GM23338 (cell line): ENCODE data around the gene CRACR2B. TPM values are rescaled to one million over a fixed set of nuclear protein-coding genes. Genes with fewer than 3 reads are reported as not detected.

Experiments used
- ATAC-seq: fragments of 200-7000 bp; cut with Tn5 transposase; 3 replicates; pipeline ENCODE4 v1.9.1; 2020
- DNase-seq: peaks from one replicate; pipeline ENCODE4 v3.0.0-alpha.2; 2015; ENCODE audit warnings: low spot score
- H2AFZ ChIP-seq: fragments of 200-600 bp; sonication (generic); 2 replicates; pipeline ENCODE4 v1.8.0; 2016; ENCODE audit warnings: antibody characterized with exemption, mild to moderate bottlenecking, moderate library complexity
- H3F3A ChIP-seq: fragments of 200-600 bp; sonication (generic); replicated peaks from 2 replicates; pipeline ENCODE4 v1.8.0; 2017; ENCODE audit warnings: antibody characterized with exemption, mixed run types, low read depth
- H3K27ac ChIP-seq: fragments of 200-600 bp; sonication (generic); 2 replicates; pipeline ENCODE4 v1.6.1; 2016; ENCODE audit warnings: low read depth
- H3K27me3 ChIP-seq: fragments of 200-600 bp; sonication (generic); 2 replicates; pipeline ENCODE4 v1.8.0; 2016; ENCODE audit warnings: mild to moderate bottlenecking, mixed run types, moderate library complexity; ENCODE audit not compliant: insufficient read depth
- H3K36me3 ChIP-seq: fragments of 200-600 bp; sonication (generic); 2 replicates; pipeline ENCODE4 v1.8.0; 2016; ENCODE audit warnings: mild to moderate bottlenecking; ENCODE audit not compliant: insufficient read depth
- H3K4me1 ChIP-seq: fragments of 200-600 bp; sonication (generic); 2 replicates; pipeline ENCODE4 v1.8.0; 2016; ENCODE audit warnings: mild to moderate bottlenecking, moderate library complexity; ENCODE audit not compliant: insufficient read depth
- H3K4me2 ChIP-seq: fragments of 200-600 bp; sonication (generic); 2 replicates; pipeline ENCODE4 v1.7.1; 2017; ENCODE audit warnings: mixed run types
- H3K4me3 ChIP-seq: fragments of 200-600 bp; sonication (generic); 2 replicates; pipeline ENCODE4 v1.6.1; 2016; ENCODE audit warnings: mixed run types
- H3K79me2 ChIP-seq: fragments of 200-600 bp; sonication (generic); replicated peaks from 2 replicates; pipeline ENCODE4 v1.8.0; 2017; ENCODE audit warnings: mild to moderate bottlenecking; ENCODE audit not compliant: insufficient read depth
- H3K9me2 ChIP-seq: fragments of 200-600 bp; sonication (generic); 2 replicates; pipeline ENCODE4 v1.8.0; 2017; ENCODE audit not compliant: insufficient read depth
- H4K20me1 ChIP-seq: fragments of 200-600 bp; sonication (generic); replicated peaks from 2 replicates; pipeline ENCODE4 v1.8.0; 2017; ENCODE audit warnings: mild to moderate bottlenecking; ENCODE audit not compliant: insufficient read depth
- H3K27ac Mint-ChIP-seq: 2 replicates; pipeline ENCODE4 v1.8.0; 2020; ENCODE audit warnings: inconsistent platforms, mild to moderate bottlenecking, moderate library complexity, mixed read lengths
- H3K27me3 Mint-ChIP-seq: 3 replicates; pipeline ENCODE4 v1.8.0; 2022; ENCODE audit warnings: low read depth, mild to moderate bottlenecking, moderate library complexity, mixed read lengths, inconsistent platforms; ENCODE audit not compliant: insufficient read depth, poor library complexity
- H3K36me3 Mint-ChIP-seq: 3 replicates; pipeline ENCODE4 v1.8.0; 2021; ENCODE audit warnings: low read depth, mild to moderate bottlenecking, inconsistent platforms, moderate library complexity, mixed read lengths
- H3K4me1 Mint-ChIP-seq: 3 replicates; pipeline ENCODE4 v1.8.0; 2020; ENCODE audit warnings: mild to moderate bottlenecking, inconsistent platforms, mixed read lengths
- H3K4me3 Mint-ChIP-seq: 3 replicates; pipeline ENCODE4 v1.8.0; 2021; ENCODE audit warnings: moderate library complexity, mild to moderate bottlenecking, inconsistent platforms, mixed read lengths
- H3K9me3 Mint-ChIP-seq: 3 replicates; pipeline ENCODE4 v1.8.0; 2020; ENCODE audit warnings: moderate library complexity, mild to moderate bottlenecking, inconsistent platforms, mixed read lengths
- CREB1 ChIP-seq: fragments of 250-450 bp; sonication (Bioruptor Pico); IDR thresholded peaks from 2 replicates; pipeline ENCODE4 v1.5.0; 2020; ENCODE audit warnings: low read depth, mild to moderate bottlenecking, moderate library complexity
- EZH2 ChIP-seq: fragments of 200-600 bp; sonication (generic); IDR thresholded peaks from one replicate; pipeline ENCODE4 v1.8.0; 2017; ENCODE audit warnings: antibody characterized with exemption, mild to moderate bottlenecking, low read depth; ENCODE audit not compliant: unreplicated experiment
- EZH2phosphoT487 ChIP-seq: fragments of 200-600 bp; sonication (generic); IDR thresholded peaks from one replicate; pipeline ENCODE4 v1.8.1; 2018; ENCODE audit warnings: antibody characterized with exemption; ENCODE audit not compliant: unreplicated experiment
- JUNB ChIP-seq: IDR thresholded peaks from one replicate; pipeline ENCODE4 v1.6.1; 2016; ENCODE audit warnings: antibody characterized with exemption; ENCODE audit not compliant: unreplicated experiment
- NANOG ChIP-seq: IDR thresholded peaks from 2 replicates; pipeline ENCODE4 v1.6.1; 2016; ENCODE audit warnings: antibody characterized with exemption, borderline replicate concordance
- POLR2AphosphoS5 ChIP-seq: IDR thresholded peaks from 2 replicates; pipeline ENCODE4 v1.6.1; 2016; ENCODE audit warnings: antibody characterized with exemption, low read depth
- REST ChIP-seq: IDR thresholded peaks from one replicate; pipeline ENCODE4 v1.6.1; 2018; ENCODE audit warnings: antibody characterized with exemption; ENCODE audit not compliant: unreplicated experiment
- STAT1 ChIP-seq: IDR thresholded peaks from one replicate; pipeline ENCODE4 v1.6.1; 2016; ENCODE audit warnings: antibody characterized with exemption; ENCODE audit not compliant: unreplicated experiment
- ZNF114 ChIP-seq: fragments of 250-450 bp; sonication (Bioruptor Pico); IDR thresholded peaks from 2 replicates; pipeline ENCODE4 v1.5.0; 2020; ENCODE audit warnings: mild to moderate bottlenecking, moderate library complexity
- ZNF331 ChIP-seq: fragments of 250-450 bp; sonication (Bioruptor Pico); IDR thresholded peaks from 2 replicates; pipeline ENCODE4 v1.5.0; 2020; ENCODE audit warnings: low read depth, mild to moderate bottlenecking, moderate library complexity
- ZNF462 ChIP-seq: fragments of 250-450 bp; sonication (Bioruptor Pico); IDR thresholded peaks from 2 replicates; pipeline ENCODE4 v1.5.0; 2020; ENCODE audit warnings: mild to moderate bottlenecking, moderate library complexity
- polyA plus RNA-seq: library from polyadenylated mRNA; unstranded; fragments of >200 nt; fragmentation: Nextera tagmentation; extraction: Ambion mirVana; gene quantifications from 2 replicates; pipeline ENCODE4 v1.2.1, GENCODE V29; 2016
- total RNA-seq: library from RNA; depleted of rRNA; stranded (reverse); fragments of >200 nt; shearing (Covaris generic); gene quantifications from 2 replicates; pipeline ENCODE4 v1.2.3, GENCODE V29; 2014
- TF ChIP-seq, protein P1 (sequence below): IDR thresholded peaks from 2 replicates; pipeline ENCODE4 v1.6.1; 2016; ENCODE audit warnings: antibody characterized with exemption

CRACR2B gene
- total and polyA plus RNA-seq, 2 experiments from 2014 or later: 55.9 to 64.1 TPM

GRCh38 chr11:786235-787083 lies 41.3 kb upstream of the CRACR2B start (continued):
- TF ChIP-seq, protein P1, sequence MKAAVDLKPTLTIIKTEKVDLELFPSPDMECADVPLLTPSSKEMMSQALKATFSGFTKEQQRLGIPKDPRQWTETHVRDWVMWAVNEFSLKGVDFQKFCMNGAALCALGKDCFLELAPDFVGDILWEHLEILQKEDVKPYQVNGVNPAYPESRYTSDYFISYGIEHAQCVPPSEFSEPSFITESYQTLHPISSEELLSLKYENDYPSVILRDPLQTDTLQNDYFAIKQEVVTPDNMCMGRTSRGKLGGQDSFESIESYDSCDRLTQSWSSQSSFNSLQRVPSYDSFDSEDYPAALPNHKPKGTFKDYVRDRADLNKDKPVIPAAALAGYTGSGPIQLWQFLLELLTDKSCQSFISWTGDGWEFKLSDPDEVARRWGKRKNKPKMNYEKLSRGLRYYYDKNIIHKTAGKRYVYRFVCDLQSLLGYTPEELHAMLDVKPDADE: no peak
- TF ChIP-seq ZNF114 (no peak), ZNF331 (no peak), EZH2phosphoT487 (no peak)

GRCh38 chr11:787084-787675 lies 40.5 kb upstream of the CRACR2B start:
- no peak overlapping the region for H3K27ac Mint-ChIP-seq
- Histone ChIP-seq H3K4me1 (peaks cover 28% of the 10 kb centered on the region), H3K27ac (no peak overlapping the region), H3K27me3 (no peaks in the 10 kb centered on the region), H3K36me3 (no peaks in the 10 kb centered on the region), H2AFZ (no peak overlapping the region), H3K4me3 (no peak overlapping the region), H4K20me1 (peaks cover 7% of the 10 kb centered on the region), H3F3A (peaks cover 20% of the 10 kb centered on the region), H3K9me2 (no peaks in the 10 kb centered on the region), H3K79me2 (no peaks in the 10 kb centered on the region), H3K4me2 (no peak overlapping the region)
- ATAC-seq (no peak), DNase-seq (no peak)
- H3K36me3 Mint-ChIP-seq: peaks cover 13% of the 10 kb centered on the region; the same call in 2 of the 3 replicates
- no peaks in the 10 kb centered on the region for H3K9me3 Mint-ChIP-seq
- peaks cover 36% of the 10 kb centered on the region for H3K4me1 Mint-ChIP-seq
- H3K4me3 Mint-ChIP-seq: no peak overlapping the region
- H3K27me3 Mint-ChIP-seq: peaks cover 20% of the 10 kb centered on the region
- TF ChIP-seq STAT1: no peak
- TF ChIP-seq EZH2: no peak
- no peak for TF ChIP-seq NANOG
- TF ChIP-seq POLR2AphosphoS5: no peak
- TF ChIP-seq JUNB: no peak
- no peak for TF ChIP-seq EZH2phosphoT487
- TF ChIP-seq ZNF114: no peak
- no peak for TF ChIP-seq REST
- TF ChIP-seq, protein P1: no peak
- no peak for TF ChIP-seq CREB1 (CRISPR knock-in tag)
- TF ChIP-seq ZNF462: no peak
